ENCODE data around the gene UGT1A10.

Gene UGT1A10

DNA sequence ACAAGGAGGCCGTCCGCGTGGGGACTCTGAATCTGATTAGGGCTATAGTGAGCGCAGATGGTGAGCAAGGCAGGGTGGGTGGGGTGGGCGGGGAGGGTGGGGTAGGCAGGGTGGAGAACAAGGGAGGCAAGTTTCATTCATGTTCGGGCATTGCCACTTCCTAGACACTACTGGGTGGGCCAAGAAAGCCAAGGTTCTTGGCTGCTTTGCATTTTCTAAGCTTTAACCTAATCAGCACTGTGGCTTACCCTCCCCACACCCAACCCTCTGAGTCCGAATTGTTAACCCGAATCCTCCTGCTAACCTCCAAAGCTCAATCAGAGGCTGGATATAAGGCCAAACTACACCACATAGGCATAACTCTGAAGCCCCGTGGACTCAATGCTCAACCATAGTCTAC lies 160.0 kb downstream of the UGT1A10 start:
- FAIRE-seq = no peak
- TF ChIP-seq POLR2AphosphoS5 (IDR thresholded peaks at IDR 0.05; ENCODE audit: low read depth, low read length) = no peak
- TF ChIP-seq TAF1 (IDR thresholded peaks at IDR 0.05; ENCODE audit: low read depth, low read length) = no peak
- no peak for TF ChIP-seq PAX5 (IDR thresholded peaks at IDR 0.05; ENCODE audit: insufficient read depth, low read length, severe bottlenecking)
- no peak for TF ChIP-seq SPI1 (IDR thresholded peaks at IDR 0.05; ENCODE audit: low read depth, low read length)
- TF ChIP-seq POU2F2 (IDR thresholded peaks at IDR 0.05; ENCODE audit: low read depth, low read length) = no peak
- no peak for TF ChIP-seq POLR2A (IDR thresholded peaks at IDR 0.05; ENCODE audit: low read depth, low read length)

DNA sequence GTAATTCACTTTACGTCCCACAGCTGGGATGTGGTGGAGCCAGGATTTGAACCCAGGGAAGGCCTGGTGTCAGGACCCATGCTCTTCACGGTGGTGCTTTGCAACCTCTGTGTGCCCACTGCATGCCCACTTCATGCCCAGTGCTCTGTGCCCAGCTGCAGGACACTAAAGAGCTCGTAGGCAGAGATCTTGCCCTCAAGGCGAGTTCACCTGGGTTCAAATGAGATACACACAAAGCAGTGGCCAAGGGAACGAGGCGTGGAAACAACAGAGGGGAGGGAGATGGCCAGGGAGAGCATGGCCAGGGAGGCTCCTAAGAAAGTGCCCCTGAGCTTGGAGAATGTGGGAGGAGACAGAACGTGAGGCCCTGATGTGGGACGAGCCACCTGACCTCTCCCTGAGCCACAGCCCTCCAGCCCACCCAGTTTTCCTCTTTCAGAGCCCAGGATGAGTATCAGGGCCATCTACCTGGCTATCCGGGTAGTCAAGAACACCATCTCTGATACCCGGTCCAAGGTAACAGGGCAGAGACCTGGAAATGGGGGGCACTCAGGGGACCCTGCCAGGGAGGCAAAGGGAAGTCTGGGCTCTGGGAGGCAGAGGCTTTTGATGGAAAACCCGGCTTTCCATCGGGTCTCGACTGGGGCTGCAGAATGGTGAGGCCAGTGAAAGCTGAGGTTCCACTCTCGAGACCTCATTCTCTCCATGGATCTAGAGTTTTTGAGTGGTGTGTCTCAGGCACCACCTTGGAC lies 162.3 kb downstream of the UGT1A10 start:
- FAIRE-seq = no peak
- DNase-seq (ENCODE audit: insufficient read length, low spot score) = no peak
- TF ChIP-seq POU2F2 (IDR thresholded peaks at IDR 0.05; ENCODE audit: low read depth, low read length) = no peak
- TF ChIP-seq POLR2A (IDR thresholded peaks at IDR 0.05; ENCODE audit: low read depth, low read length) = no peak
- TF ChIP-seq POLR2AphosphoS5 (IDR thresholded peaks at IDR 0.05; ENCODE audit: low read depth, low read length) = no peak
- no peak for TF ChIP-seq PAX5 (IDR thresholded peaks at IDR 0.05; ENCODE audit: insufficient read depth, low read length, severe bottlenecking)
- no peak for TF ChIP-seq SPI1 (IDR thresholded peaks at IDR 0.05; ENCODE audit: low read depth, low read length)
- no peak for TF ChIP-seq TAF1 (IDR thresholded peaks at IDR 0.05; ENCODE audit: low read depth, low read length)

More for the DNA sequence above, 160.0 kb downstream of the UGT1A10 start:
- no peak for DNase-seq (ENCODE audit: insufficient read length, low spot score)

DNA sequence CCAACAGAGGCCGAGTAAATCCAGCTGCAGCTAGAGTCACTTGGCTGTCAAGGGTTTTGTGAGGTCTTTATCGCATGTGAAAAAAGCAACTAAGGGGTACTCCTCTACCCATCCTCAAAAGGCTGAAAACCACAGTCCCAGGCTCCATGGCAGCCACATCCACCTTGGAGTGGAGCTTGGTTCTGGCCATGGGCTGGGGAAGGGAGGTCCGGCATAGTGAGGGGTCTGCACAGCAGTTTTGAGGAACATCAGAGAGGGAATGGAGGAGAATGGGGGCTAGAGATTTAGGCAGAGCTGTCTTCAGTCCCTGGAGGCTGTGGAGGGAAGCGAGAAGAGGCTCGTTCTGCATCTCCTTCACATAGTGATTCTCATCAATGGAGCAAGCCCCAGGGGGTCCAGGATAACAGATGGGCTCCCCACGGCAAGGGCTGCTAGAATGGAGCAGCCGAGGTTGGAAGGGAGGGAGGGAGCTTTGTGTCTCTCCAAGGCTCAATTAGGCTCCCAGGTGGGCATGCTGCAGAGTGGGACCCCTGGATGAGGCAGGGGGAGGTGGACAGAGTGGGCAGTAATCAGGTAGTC lies 162.9 kb downstream of the UGT1A10 start:
- TF ChIP-seq SPI1 (IDR thresholded peaks at IDR 0.05; ENCODE audit: low read depth, low read length) (no peak), POU2F2 (IDR thresholded peaks at IDR 0.05; ENCODE audit: low read depth, low read length) (no peak), POLR2AphosphoS5 (IDR thresholded peaks at IDR 0.05; ENCODE audit: low read depth, low read length) (no peak), TAF1 (IDR thresholded peaks at IDR 0.05; ENCODE audit: low read depth, low read length) (no peak), PAX5 (IDR thresholded peaks at IDR 0.05; ENCODE audit: insufficient read depth, low read length, severe bottlenecking) (no peak), POLR2A (IDR thresholded peaks at IDR 0.05; ENCODE audit: low read depth, low read length) (no peak)
- DNase-seq (ENCODE audit: insufficient read length, low spot score) (no peak), FAIRE-seq (no peak)

DNA sequence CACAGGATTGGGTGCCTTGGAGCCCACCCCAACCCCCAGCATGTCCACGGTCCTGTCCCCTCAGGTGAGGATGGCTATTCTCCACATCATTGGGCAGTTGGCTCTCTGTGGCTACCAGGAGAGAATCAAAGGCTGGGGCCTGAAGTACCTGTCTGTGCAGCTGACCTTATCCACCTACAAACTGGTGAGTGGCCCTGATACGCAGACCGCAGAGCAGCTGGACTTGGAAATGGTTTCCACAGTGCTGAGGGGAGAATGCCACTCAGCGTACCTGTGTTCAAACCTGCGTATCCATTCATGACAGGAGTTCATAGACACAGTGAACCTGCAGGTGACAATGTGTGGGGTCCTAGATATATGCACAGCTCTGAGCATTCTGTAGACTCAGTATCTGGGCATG lies 163.5 kb downstream of the UGT1A10 start:
- FAIRE-seq (no peak), DNase-seq (ENCODE audit: insufficient read length, low spot score) (no peak)
- TF ChIP-seq SPI1 (IDR thresholded peaks at IDR 0.05; ENCODE audit: low read depth, low read length) = no peak

DNA sequence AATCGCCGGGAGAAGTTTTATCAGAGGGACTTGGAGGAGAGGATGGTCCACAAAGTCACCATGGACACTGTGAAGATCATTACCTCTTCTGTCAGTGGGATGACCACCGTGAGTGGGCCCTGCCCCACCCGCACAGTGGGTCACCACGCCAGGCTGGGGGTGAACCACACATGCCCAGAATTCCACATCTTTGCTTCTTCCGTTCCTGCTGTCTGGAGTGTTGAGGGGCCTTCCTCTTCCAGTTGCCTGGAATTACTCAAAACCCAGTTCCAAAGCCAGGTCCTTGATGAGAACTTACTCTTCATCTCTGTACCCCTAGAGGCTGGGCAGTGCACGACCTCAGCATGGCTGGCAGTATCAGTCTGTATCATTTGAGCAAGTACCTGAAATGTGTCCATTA lies 164.0 kb downstream of the UGT1A10 start:
- TF ChIP-seq POU2F2 (IDR thresholded peaks at IDR 0.05; ENCODE audit: low read depth, low read length) (no peak), POLR2AphosphoS5 (IDR thresholded peaks at IDR 0.05; ENCODE audit: low read depth, low read length) (no peak), PAX5 (IDR thresholded peaks at IDR 0.05; ENCODE audit: insufficient read depth, low read length, severe bottlenecking) (no peak), TAF1 (IDR thresholded peaks at IDR 0.05; ENCODE audit: low read depth, low read length) (no peak), POLR2A (IDR thresholded peaks at IDR 0.05; ENCODE audit: low read depth, low read length) (no peak), SPI1 (IDR thresholded peaks at IDR 0.05; ENCODE audit: low read depth, low read length) (no peak)
- FAIRE-seq (no peak), DNase-seq (ENCODE audit: insufficient read length, low spot score) (no peak)

DNA sequence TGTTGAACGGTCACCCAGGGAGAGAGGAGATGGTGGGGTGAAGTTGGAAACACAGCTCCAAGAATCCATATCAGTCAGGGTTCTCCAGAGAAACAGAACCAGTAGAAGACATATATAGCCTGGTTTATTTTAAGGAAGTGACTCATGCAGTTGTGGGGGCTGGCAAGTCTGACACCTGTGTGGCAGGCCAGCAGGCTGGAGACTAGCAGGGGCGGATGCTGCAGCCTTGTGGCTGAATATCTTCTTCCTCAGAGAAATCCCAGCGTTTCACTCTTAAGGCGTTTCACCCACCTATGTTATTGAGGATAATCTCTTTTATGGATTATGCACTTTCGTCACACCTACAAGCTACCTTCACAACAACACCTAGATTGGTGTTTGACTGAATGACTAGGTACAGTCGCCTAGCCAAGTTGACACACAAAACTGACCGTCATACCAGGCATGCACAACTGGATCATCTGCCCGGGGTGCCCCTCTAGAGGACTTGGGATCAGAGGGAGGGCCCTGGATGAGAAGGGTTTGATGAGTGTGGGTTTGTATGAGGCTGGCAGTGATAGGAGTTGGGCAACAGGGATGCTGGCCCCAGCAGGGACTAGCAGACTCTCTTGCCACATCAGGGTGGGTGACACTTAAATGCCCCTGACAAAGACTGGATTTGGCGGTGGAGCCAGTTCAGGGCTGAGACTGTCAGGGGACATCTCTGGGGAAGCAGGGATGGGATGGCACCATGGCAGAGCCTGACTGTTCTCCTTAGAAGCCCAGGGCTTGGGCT lies 165.3 kb downstream of the UGT1A10 start:
- TF ChIP-seq SPI1 (IDR thresholded peaks at IDR 0.05; ENCODE audit: low read depth, low read length) (peak; percentile 71), POLR2AphosphoS5 (IDR thresholded peaks at IDR 0.05; ENCODE audit: low read depth, low read length) (no peak)
- DNase-seq (ENCODE audit: insufficient read length, low spot score) = no peak
- peak; percentile 23 for FAIRE-seq

DNA sequence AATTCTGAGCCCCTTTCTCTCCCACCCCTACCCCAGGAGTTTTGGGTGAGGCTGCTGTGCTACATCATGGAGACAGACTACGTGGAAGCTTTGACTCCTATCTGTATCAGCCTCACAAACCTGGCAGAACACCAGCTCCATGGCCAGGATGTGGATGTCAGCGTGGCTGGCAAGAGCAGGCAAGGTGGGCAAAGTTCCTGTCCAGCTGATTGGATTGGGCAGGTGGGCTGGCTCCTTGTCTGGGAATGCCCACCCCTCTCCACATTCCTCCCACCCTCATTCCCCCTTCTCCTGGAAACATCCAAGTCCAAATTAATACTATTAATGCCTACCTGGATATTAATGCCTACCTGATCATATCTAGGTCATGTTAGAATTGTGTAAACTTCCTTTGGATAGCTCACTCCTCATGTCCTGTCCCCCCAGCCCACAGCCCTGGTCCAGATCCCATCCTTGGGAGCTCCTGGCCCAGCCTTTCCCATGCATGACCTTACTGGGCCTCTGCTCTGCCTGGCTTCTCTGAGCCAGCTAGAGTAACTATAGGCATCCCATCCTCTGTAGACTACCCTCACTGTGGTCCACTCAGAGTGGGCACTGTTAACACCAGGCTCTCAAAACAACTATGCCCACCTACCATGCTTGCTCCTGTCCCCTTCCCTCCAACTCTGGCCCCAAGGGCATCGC lies 166.0 kb downstream of the UGT1A10 start:
- FAIRE-seq = no peak
- no peak for DNase-seq (ENCODE audit: insufficient read length, low spot score)

DNA sequence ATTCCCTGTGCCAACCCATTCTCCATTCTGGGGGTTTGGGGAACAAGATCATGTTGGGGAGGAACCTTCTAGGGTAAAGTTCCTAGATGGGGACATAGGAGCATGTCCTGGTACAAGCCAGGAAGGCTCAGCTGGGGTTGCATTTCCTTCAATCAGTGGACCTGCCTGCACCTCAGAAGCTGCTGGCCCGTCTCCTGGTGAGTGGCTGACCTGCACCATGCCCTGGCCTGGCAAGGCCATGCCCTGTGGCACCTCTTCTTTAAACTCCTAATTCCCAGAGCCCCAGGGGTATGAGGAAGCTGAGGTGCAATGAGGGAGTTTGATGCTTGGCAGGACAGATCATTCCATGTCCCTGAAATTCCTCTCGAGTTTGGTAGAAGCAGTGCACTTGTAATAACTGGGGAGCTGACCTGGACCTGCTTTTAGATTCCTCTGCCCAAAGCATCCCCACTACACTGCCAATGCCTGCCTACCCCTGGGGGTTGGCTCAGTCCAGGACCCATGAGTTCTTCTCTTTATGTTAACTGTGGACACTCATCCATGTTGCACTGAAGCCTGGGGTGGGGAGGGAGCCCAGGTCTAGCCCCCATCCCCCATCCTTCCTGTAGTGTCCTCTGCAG lies 167.2 kb downstream of the UGT1A10 start:
- no peak for FAIRE-seq

More for the DNA sequence above, 166.0 kb downstream of the UGT1A10 start:
- TF ChIP-seq SPI1 (IDR thresholded peaks at IDR 0.05; ENCODE audit: low read depth, low read length) (no peak), POU2F2 (IDR thresholded peaks at IDR 0.05; ENCODE audit: low read depth, low read length) (no peak), PAX5 (IDR thresholded peaks at IDR 0.05; ENCODE audit: insufficient read depth, low read length, severe bottlenecking) (no peak), TAF1 (IDR thresholded peaks at IDR 0.05; ENCODE audit: low read depth, low read length) (no peak), POLR2AphosphoS5 (IDR thresholded peaks at IDR 0.05; ENCODE audit: low read depth, low read length) (no peak), POLR2A (IDR thresholded peaks at IDR 0.05; ENCODE audit: low read depth, low read length) (no peak)

DNA sequence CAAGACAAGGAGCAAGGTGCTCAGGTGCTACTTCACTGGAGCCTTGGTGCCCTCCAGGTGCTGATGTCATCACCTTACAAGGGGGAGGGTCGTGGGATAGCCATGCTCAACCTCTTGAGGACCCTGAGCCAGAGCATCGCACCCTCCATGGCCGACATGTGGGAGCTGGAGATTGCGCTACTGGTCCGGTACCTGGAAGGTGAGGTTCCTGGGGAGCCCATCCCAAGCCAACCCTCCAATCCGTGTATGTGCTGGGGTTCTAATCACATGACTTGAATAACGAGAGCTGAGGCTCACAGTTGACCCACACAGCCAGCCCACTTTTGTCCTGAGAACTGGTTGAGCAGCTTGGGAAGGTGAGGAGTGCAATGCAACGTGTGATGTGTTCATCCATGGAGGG lies 167.7 kb downstream of the UGT1A10 start:
- DNase-seq (ENCODE audit: insufficient read length, low spot score) (no peak), FAIRE-seq (no peak)
- TF ChIP-seq PAX5 (IDR thresholded peaks at IDR 0.05; ENCODE audit: insufficient read depth, low read length, severe bottlenecking) = no peak
- no peak for TF ChIP-seq TAF1 (IDR thresholded peaks at IDR 0.05; ENCODE audit: low read depth, low read length)
- TF ChIP-seq POU2F2 (IDR thresholded peaks at IDR 0.05; ENCODE audit: low read depth, low read length) = no peak
- TF ChIP-seq SPI1 (IDR thresholded peaks at IDR 0.05; ENCODE audit: low read depth, low read length) = no peak
- TF ChIP-seq POLR2AphosphoS5 (IDR thresholded peaks at IDR 0.05; ENCODE audit: low read depth, low read length) = no peak
- no peak for TF ChIP-seq POLR2A (IDR thresholded peaks at IDR 0.05; ENCODE audit: low read depth, low read length)

More for the DNA sequence above, 167.2 kb downstream of the UGT1A10 start:
- no peak for DNase-seq (ENCODE audit: insufficient read length, low spot score)
- no peak for TF ChIP-seq POLR2AphosphoS5 (IDR thresholded peaks at IDR 0.05; ENCODE audit: low read depth, low read length)
- no peak for TF ChIP-seq SPI1 (IDR thresholded peaks at IDR 0.05; ENCODE audit: low read depth, low read length)
- no peak for TF ChIP-seq POU2F2 (IDR thresholded peaks at IDR 0.05; ENCODE audit: low read depth, low read length)
- TF ChIP-seq TAF1 (IDR thresholded peaks at IDR 0.05; ENCODE audit: low read depth, low read length) = no peak
- no peak for TF ChIP-seq POLR2A (IDR thresholded peaks at IDR 0.05; ENCODE audit: low read depth, low read length)
- no peak for TF ChIP-seq PAX5 (IDR thresholded peaks at IDR 0.05; ENCODE audit: insufficient read depth, low read length, severe bottlenecking)
